GM23338 (cell line): ENCODE measurements around the gene OTOA. TPM values are rescaled to one million over a fixed set of nuclear protein-coding genes. Genes with fewer than 3 reads are reported as not detected.

Source experiments
- ATAC-seq: fragments of 200-7000 bp; cut with Tn5 transposase; 3 replicates; pipeline ENCODE4 v1.9.1; 2020
- DNase-seq: peaks from one replicate; pipeline ENCODE4 v3.0.0-alpha.2; 2015; ENCODE audit warnings: low spot score
- H2AFZ ChIP-seq: fragments of 200-600 bp; sonication (generic); 2 replicates; pipeline ENCODE4 v1.8.0; 2016; ENCODE audit warnings: antibody characterized with exemption, mild to moderate bottlenecking, moderate library complexity
- H3F3A ChIP-seq: fragments of 200-600 bp; sonication (generic); replicated peaks from 2 replicates; pipeline ENCODE4 v1.8.0; 2017; ENCODE audit warnings: antibody characterized with exemption, mixed run types, low read depth
- H3K27ac ChIP-seq: fragments of 200-600 bp; sonication (generic); 2 replicates; pipeline ENCODE4 v1.6.1; 2016; ENCODE audit warnings: low read depth
- H3K27me3 ChIP-seq: fragments of 200-600 bp; sonication (generic); 2 replicates; pipeline ENCODE4 v1.8.0; 2016; ENCODE audit warnings: mild to moderate bottlenecking, mixed run types, moderate library complexity; ENCODE audit not compliant: insufficient read depth
- H3K36me3 ChIP-seq: fragments of 200-600 bp; sonication (generic); 2 replicates; pipeline ENCODE4 v1.8.0; 2016; ENCODE audit warnings: mild to moderate bottlenecking; ENCODE audit not compliant: insufficient read depth
- H3K4me1 ChIP-seq: fragments of 200-600 bp; sonication (generic); 2 replicates; pipeline ENCODE4 v1.8.0; 2016; ENCODE audit warnings: mild to moderate bottlenecking, moderate library complexity; ENCODE audit not compliant: insufficient read depth
- H3K4me2 ChIP-seq: fragments of 200-600 bp; sonication (generic); 2 replicates; pipeline ENCODE4 v1.7.1; 2017; ENCODE audit warnings: mixed run types
- H3K4me3 ChIP-seq: fragments of 200-600 bp; sonication (generic); 2 replicates; pipeline ENCODE4 v1.6.1; 2016; ENCODE audit warnings: mixed run types
- H3K79me2 ChIP-seq: fragments of 200-600 bp; sonication (generic); replicated peaks from 2 replicates; pipeline ENCODE4 v1.8.0; 2017; ENCODE audit warnings: mild to moderate bottlenecking; ENCODE audit not compliant: insufficient read depth
- H3K9me2 ChIP-seq: fragments of 200-600 bp; sonication (generic); 2 replicates; pipeline ENCODE4 v1.8.0; 2017; ENCODE audit not compliant: insufficient read depth
- H4K20me1 ChIP-seq: fragments of 200-600 bp; sonication (generic); replicated peaks from 2 replicates; pipeline ENCODE4 v1.8.0; 2017; ENCODE audit warnings: mild to moderate bottlenecking; ENCODE audit not compliant: insufficient read depth
- H3K27ac Mint-ChIP-seq: 2 replicates; pipeline ENCODE4 v1.8.0; 2020; ENCODE audit warnings: inconsistent platforms, mild to moderate bottlenecking, moderate library complexity, mixed read lengths
- H3K27me3 Mint-ChIP-seq: 3 replicates; pipeline ENCODE4 v1.8.0; 2022; ENCODE audit warnings: low read depth, mild to moderate bottlenecking, moderate library complexity, mixed read lengths, inconsistent platforms; ENCODE audit not compliant: insufficient read depth, poor library complexity
- H3K36me3 Mint-ChIP-seq: 3 replicates; pipeline ENCODE4 v1.8.0; 2021; ENCODE audit warnings: low read depth, mild to moderate bottlenecking, inconsistent platforms, moderate library complexity, mixed read lengths
- H3K4me1 Mint-ChIP-seq: 3 replicates; pipeline ENCODE4 v1.8.0; 2020; ENCODE audit warnings: mild to moderate bottlenecking, inconsistent platforms, mixed read lengths
- H3K4me3 Mint-ChIP-seq: 3 replicates; pipeline ENCODE4 v1.8.0; 2021; ENCODE audit warnings: moderate library complexity, mild to moderate bottlenecking, inconsistent platforms, mixed read lengths
- H3K9me3 Mint-ChIP-seq: 3 replicates; pipeline ENCODE4 v1.8.0; 2020; ENCODE audit warnings: moderate library complexity, mild to moderate bottlenecking, inconsistent platforms, mixed read lengths
- CREB1 ChIP-seq: fragments of 250-450 bp; sonication (Bioruptor Pico); IDR thresholded peaks from 2 replicates; pipeline ENCODE4 v1.5.0; 2020; ENCODE audit warnings: low read depth, mild to moderate bottlenecking, moderate library complexity
- CTCF ChIP-seq, 2 experiments: fragments of 200-600 bp in 1 of 2; sonication (generic) in 1 of 2; conservative IDR thresholded peaks; 2 replicates each; pipeline versions ENCODE4 v1.5.1 to v1.6.1; 2016 to 2017; ENCODE audit warnings: antibody characterized with exemption in 2 of 2, low read depth in 2 of 2, mild to moderate bottlenecking in 2 of 2, moderate library complexity in 1 of 2
- ETS1 ChIP-seq: IDR thresholded peaks from 2 replicates; pipeline ENCODE4 v1.6.1; 2016; ENCODE audit warnings: antibody characterized with exemption
- EZH2 ChIP-seq: fragments of 200-600 bp; sonication (generic); IDR thresholded peaks from one replicate; pipeline ENCODE4 v1.8.0; 2017; ENCODE audit warnings: antibody characterized with exemption, mild to moderate bottlenecking, low read depth; ENCODE audit not compliant: unreplicated experiment
- JUNB ChIP-seq: IDR thresholded peaks from one replicate; pipeline ENCODE4 v1.6.1; 2016; ENCODE audit warnings: antibody characterized with exemption; ENCODE audit not compliant: unreplicated experiment
- NANOG ChIP-seq: IDR thresholded peaks from 2 replicates; pipeline ENCODE4 v1.6.1; 2016; ENCODE audit warnings: antibody characterized with exemption, borderline replicate concordance
- POLR2AphosphoS5 ChIP-seq: IDR thresholded peaks from 2 replicates; pipeline ENCODE4 v1.6.1; 2016; ENCODE audit warnings: antibody characterized with exemption, low read depth
- REST ChIP-seq: IDR thresholded peaks from one replicate; pipeline ENCODE4 v1.6.1; 2018; ENCODE audit warnings: antibody characterized with exemption; ENCODE audit not compliant: unreplicated experiment
- STAT1 ChIP-seq: IDR thresholded peaks from one replicate; pipeline ENCODE4 v1.6.1; 2016; ENCODE audit warnings: antibody characterized with exemption; ENCODE audit not compliant: unreplicated experiment
- ZNF114 ChIP-seq: fragments of 250-450 bp; sonication (Bioruptor Pico); IDR thresholded peaks from 2 replicates; pipeline ENCODE4 v1.5.0; 2020; ENCODE audit warnings: mild to moderate bottlenecking, moderate library complexity
- ZNF331 ChIP-seq: fragments of 250-450 bp; sonication (Bioruptor Pico); IDR thresholded peaks from 2 replicates; pipeline ENCODE4 v1.5.0; 2020; ENCODE audit warnings: low read depth, mild to moderate bottlenecking, moderate library complexity
- polyA plus RNA-seq: library from polyadenylated mRNA; unstranded; fragments of >200 nt; fragmentation: Nextera tagmentation; extraction: Ambion mirVana; gene quantifications from 2 replicates; pipeline ENCODE4 v1.2.1, GENCODE V29; 2016
- total RNA-seq: library from RNA; depleted of rRNA; stranded (reverse); fragments of >200 nt; shearing (Covaris generic); gene quantifications from 2 replicates; pipeline ENCODE4 v1.2.3, GENCODE V29; 2014

Gene OTOA
- total and polyA plus RNA-seq, 2 experiments from 2014 or later = 0.16 to 0.17 TPM

- Mint-ChIP-seq H3K36me3 (0 out of 3 replicates have a peak, but pooled peaks cover 10% of the 10 kb centered on the region), H3K27ac (no peak overlapping the region), H3K9me3 (no peaks in the 10 kb centered on the region), H3K27me3 (no peaks in the 10 kb centered on the region), H3K4me1 (0 out of 3 replicates have a peak, but pooled peaks cover 3% of the 10 kb centered on the region), H3K4me3 (no peak overlapping the region)
- ATAC-seq = no peak
- Histone ChIP-seq H4K20me1 (no peaks in the 10 kb centered on the region; the same call in 1 of the 2 replicates), H3K4me1 (no peaks in the 10 kb centered on the region), H3K9me2 (no peaks in the 10 kb centered on the region), H3K27ac (no peak overlapping the region), H3F3A (no peaks in the 10 kb centered on the region), H3K4me3 (no peak overlapping the region), H3K4me2 (no peak overlapping the region), H3K36me3 (no peaks in the 10 kb centered on the region), H3K27me3 (no peaks in the 10 kb centered on the region), H3K79me2 (peaks cover 33% of the 10 kb centered on the region), H2AFZ (no peak overlapping the region)
- no peak for DNase-seq
- TF ChIP-seq STAT1 = no peak
- TF ChIP-seq NANOG = no peak
- no peak for TF ChIP-seq ZNF114 (CRISPR knock-in tag)
- no peak for TF ChIP-seq EZH2
- TF ChIP-seq POLR2AphosphoS5 = no peak
- no peak for TF ChIP-seq ZNF331 (CRISPR knock-in tag)
- no peak for TF ChIP-seq JUNB
- TF ChIP-seq CTCF (conservative IDR thresholded peaks at IDR 0.05; ENCODE audit: low read depth in 2 of 2) = no peak
- TF ChIP-seq ETS1 = no peak
- TF ChIP-seq REST = no peak
- TF ChIP-seq CREB1 (CRISPR knock-in tag) = no peak
These were observed 12.3 kb upstream of the OTOA start for GRCh38 chr16:21651515-21651914.
